Measurements from ENCODE around the gene TBC1D7.

DNA sequence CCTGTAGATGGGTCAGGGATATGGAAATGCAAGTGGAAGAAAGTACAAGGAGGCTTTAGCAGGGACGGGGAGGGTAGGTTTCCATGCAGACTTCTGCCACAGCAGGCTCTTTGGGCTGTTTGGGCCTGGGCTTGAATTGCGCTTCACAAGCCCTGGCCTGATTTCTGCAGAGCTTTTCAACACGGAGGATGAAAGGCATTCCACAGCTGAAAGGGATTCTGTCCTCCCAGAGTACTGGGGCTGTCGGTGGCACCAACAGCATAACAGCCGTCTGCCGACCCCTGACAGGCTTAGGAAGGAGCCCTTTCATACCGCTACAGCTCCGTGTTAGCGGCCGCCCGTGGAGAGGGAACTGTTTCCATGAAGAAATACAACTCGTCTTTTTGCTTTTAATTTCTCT is 22.9 kb upstream of the TBC1D7 start:
- TF ChIP-seq, protein P1, sequence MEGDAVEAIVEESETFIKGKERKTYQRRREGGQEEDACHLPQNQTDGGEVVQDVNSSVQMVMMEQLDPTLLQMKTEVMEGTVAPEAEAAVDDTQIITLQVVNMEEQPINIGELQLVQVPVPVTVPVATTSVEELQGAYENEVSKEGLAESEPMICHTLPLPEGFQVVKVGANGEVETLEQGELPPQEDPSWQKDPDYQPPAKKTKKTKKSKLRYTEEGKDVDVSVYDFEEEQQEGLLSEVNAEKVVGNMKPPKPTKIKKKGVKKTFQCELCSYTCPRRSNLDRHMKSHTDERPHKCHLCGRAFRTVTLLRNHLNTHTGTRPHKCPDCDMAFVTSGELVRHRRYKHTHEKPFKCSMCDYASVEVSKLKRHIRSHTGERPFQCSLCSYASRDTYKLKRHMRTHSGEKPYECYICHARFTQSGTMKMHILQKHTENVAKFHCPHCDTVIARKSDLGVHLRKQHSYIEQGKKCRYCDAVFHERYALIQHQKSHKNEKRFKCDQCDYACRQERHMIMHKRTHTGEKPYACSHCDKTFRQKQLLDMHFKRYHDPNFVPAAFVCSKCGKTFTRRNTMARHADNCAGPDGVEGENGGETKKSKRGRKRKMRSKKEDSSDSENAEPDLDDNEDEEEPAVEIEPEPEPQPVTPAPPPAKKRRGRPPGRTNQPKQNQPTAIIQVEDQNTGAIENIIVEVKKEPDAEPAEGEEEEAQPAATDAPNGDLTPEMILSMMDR (IDR thresholded peaks at IDR 0.05; ENCODE audit: low read depth, low read length) = no peak
- TF ChIP-seq, protein P2, sequence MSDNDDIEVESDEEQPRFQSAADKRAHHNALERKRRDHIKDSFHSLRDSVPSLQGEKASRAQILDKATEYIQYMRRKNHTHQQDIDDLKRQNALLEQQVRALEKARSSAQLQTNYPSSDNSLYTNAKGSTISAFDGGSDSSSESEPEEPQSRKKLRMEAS (IDR thresholded peaks at IDR 0.05; ENCODE audit: low read depth, low read length) = no peak
- TF ChIP-seq POLR2A (IDR thresholded peaks at IDR 0.05; ENCODE audit: extremely low read depth, insufficient read length) = no peak

All from NB4 (cell line).